ENCODE measurements around the gene LCN12. TPM values are rescaled to one million over a fixed set of nuclear protein-coding genes. Genes with fewer than 3 reads are reported as not detected.
A peak's percentile ranks its signal among the peaks of the same experiment; 100 is the strongest.

Gene LCN12
- 1 to 10 TPM in 1 of 2 donors, under 1 TPM in 1; 0.64 to 2.0 TPM for total RNA-seq

DNA sequence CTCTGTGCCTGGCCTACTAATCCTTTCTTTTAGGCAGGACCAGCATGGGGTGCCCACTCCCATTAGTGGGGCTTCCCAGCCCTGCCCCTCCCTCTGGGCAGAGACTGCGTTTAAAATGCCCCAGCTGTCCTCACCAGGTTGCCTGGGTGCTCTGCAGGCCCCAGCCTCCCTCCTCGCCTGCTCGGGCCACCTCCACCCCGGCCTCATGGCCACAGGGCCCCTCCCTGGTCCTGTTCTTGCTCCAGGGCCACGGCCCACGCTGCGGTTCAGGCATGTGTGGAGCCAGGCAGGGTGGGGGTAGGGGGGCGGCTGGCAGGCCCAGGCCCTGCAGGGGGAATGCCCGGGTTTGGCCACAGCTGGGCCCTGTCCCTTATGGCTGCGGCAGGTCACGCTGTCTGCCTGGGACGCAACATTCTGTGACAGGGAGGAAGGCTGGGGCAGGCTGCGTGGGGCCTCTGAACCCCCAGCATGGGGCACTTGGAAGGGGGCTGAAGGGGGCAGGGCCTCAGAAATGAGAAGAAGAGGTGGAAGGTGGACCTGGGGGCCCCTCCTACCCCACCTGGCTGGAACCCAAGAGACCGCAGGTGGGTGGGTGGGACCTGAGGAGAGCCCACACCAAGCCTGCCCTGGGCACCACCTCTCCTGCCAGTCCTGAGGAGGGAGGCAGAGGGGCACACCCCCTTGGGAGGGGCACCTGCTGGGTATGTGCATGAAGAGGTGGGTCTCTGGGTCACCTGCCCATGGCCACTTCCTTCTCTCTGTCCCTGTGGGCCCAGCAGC is at the start of gene LCN12:
Gene LCN12, plus strand, starts transcription at position 733 of the 780 bp plus-strand sequence. CDS start 55 bp downstream, outside the sequence.
- Mint-ChIP-seq H3K9me3 (peaks cover 7% of the 10 kb centered on the region in 2 donors), H3K36me3 (no peaks in the 10 kb centered on the region), H3K27ac (no peak within 1 kb of the TSS)
- DNase-seq (ENCODE audit: low spot score in 2 of 2) (no peak), ATAC-seq (no peak)

DNA sequence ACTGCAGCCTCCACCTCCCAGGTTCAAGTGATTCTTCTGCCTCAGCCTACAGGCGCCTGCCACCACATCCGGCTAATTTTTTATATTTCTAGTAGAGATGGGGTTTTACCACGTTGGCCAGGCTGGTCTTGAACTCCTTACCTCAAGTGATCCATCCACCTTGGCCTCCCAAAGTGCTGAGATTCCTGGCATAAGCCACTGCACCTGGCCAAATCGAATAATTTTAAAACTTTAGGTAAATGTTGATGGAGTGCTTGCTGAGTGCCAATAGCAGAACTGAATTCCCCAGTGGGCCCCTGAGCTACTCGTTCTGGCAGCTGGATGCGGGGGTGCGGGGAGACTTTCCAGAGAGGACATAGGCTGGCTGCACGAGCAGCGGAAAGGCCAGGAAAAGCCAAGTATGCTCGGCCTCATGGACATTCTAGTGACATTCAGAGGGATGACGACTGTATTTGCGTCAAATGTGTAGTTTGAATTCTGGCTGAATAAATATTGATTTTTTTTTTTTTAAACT is 49.0 kb upstream of the LCN12 start:
- peaks cover 7 to 33% of the 10 kb centered on the region in 2 donors for H3K36me3 Mint-ChIP-seq
- no peak for ATAC-seq
- no peak for DNase-seq (ENCODE audit: low spot score in 2 of 2)
- H3K27ac Mint-ChIP-seq, result peak overlapping the region; percentile 96 to 98
- H3K9me3 Mint-ChIP-seq, result no peaks in the 10 kb centered on the region

GRCh38 chr9:136906266-136906665 is 45.8 kb upstream of the LCN12 start:
- DNase-seq (ENCODE audit: low spot score in 2 of 2) (no peak), ATAC-seq (no peak)
- no peaks in the 10 kb centered on the region for H3K9me3 Mint-ChIP-seq
- H3K27ac Mint-ChIP-seq, result peak overlapping the region; percentile 55 to 82
- H3K36me3 Mint-ChIP-seq, result peaks cover 7 to 20% of the 10 kb centered on the region in 2 donors

GRCh38 chr9:136907011-136907914 is 44.8 kb upstream of the LCN12 start:
- no peak for DNase-seq (ENCODE audit: low spot score in 2 of 2)
- peaks cover 7 to 20% of the 10 kb centered on the region in 2 donors for H3K36me3 Mint-ChIP-seq
- no peaks in the 10 kb centered on the region for H3K9me3 Mint-ChIP-seq
- H3K27ac Mint-ChIP-seq, result peak overlapping the region; percentile 82
- no peak for ATAC-seq

DNA sequence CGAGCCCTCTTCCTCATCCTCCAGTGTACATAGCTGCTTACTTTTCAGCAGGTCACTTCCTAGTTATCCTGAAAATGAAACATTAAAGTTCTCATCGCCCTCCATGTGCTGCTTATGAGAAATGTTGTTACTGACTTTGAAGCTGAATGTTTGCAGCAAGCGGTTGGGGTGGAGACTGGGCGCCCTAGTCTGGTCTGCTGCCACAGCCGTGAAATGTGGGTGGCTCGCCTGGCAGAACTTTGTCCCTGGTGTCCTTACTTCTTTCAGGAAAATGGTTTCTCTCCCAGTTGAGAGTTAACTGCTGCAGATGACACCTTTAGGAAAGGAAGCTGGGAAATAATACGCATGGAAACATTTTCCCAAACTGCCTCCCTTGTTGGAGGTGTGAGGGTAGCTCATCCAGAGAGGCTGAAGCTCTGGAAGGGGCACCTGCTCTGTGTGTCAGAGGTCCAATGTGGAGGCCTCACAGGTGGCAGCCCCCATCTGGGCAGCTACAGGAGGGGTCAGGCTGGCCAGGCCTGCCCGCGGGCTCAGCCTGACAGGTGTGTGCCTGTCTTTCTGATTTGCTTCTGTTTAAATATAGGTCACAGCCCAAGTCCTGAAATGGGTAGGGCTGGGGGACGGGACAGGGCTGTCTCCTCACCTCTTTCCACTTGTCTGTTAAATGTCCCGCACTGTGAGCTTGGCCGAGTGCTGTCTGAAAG is 41.7 kb upstream of the LCN12 start:
- no peak for DNase-seq (ENCODE audit: low spot score in 2 of 2)
- H3K27ac Mint-ChIP-seq, result peak overlapping the region in 1 of 2 donors; percentile 0
- peak in 1 of 2 donors; percentile 13 for ATAC-seq
- no peaks in the 10 kb centered on the region for H3K9me3 Mint-ChIP-seq
- H3K36me3 Mint-ChIP-seq, result peaks cover 4 to 11% of the 10 kb centered on the region in 2 donors

DNA sequence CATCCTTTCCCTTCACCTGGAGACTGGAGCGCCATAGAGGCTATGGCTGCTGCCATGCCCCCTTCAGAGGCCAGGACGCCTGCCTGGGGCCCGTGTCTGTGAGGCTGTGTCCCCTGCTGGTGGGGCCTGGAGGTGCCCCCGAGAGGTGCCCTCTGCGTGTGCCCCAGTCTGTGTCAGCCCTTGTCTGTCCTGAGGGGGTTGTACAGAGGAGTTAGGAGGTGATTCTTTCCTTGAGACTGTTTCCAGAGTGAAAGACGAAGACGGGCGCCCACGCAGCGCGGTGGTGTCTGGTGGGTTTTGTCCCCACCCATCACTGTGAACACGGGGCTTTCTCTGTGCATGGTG is 41.2 kb upstream of the LCN12 start:
- H3K36me3 Mint-ChIP-seq, result peaks cover 7 to 12% of the 10 kb centered on the region in 2 donors

DNA sequence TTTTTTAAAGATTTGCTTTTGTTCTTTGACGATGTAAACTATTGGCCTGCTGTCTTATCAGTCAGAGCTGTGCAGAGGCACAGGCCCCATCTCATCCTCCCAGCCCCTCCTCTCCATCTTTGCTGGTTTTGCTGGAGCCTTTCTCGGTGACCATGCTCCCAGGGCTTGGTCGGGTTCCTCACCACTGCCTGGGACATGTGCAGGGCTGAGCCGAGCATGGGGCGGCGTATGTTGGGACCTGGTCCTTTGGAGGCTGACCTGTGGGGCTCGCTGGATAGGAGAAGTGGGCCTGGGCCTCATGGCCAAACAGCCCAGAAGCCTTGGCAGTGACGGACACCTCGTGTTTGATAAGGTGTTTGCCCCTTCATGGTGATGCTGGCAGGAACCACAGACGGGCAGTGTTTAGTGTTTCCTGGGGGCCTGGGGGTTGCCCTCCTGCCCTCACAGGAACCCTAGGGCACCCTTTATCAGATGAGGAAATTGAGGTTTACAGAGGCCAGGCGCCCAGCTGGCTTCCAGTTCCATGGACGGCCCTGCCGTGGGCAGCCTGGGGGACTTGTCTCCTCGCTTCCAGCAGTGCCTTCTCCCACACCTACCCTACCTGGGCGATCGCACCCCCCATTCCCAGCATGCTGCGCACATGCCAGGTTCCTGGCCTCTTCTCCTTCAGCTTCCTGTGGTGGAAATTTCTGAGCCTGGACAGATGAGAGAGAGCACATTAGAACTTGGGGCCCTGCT is 38.2 kb upstream of the LCN12 start:
- no peak for ATAC-seq
- H3K36me3 Mint-ChIP-seq, result peaks cover 15 to 19% of the 10 kb centered on the region in 2 donors
- no peak for DNase-seq (ENCODE audit: low spot score in 2 of 2)
- no peak overlapping the region for H3K27ac Mint-ChIP-seq
- H3K9me3 Mint-ChIP-seq, result no peaks in the 10 kb centered on the region

More for the DNA sequence above, 41.2 kb upstream of the LCN12 start:
- ATAC-seq (peak; percentile 23 to 32), DNase-seq (ENCODE audit: low spot score in 2 of 2) (no peak)
- peak overlapping the region in 1 of 2 donors; percentile 0 for H3K27ac Mint-ChIP-seq
- H3K9me3 Mint-ChIP-seq, result no peaks in the 10 kb centered on the region

GRCh38 chr9:136915632-136916329 is 36.3 kb upstream of the LCN12 start:
- Mint-ChIP-seq H3K27ac (peak overlapping the region; percentile 45 to 73), H3K9me3 (no peaks in the 10 kb centered on the region), H3K36me3 (peaks cover 19 to 21% of the 10 kb centered on the region in 2 donors)
- no peak for ATAC-seq
- no peak for DNase-seq (ENCODE audit: low spot score in 2 of 2)

GRCh38 chr9:136916330-136917184 is 35.5 kb upstream of the LCN12 start:
- Mint-ChIP-seq H3K36me3 (peaks cover 19 to 21% of the 10 kb centered on the region in 2 donors), H3K9me3 (no peaks in the 10 kb centered on the region), H3K27ac (peak overlapping the region; percentile 32 to 58)
- DNase-seq (ENCODE audit: low spot score in 2 of 2), result no peak
- peak; percentile 46 to 63 for ATAC-seq

GRCh38 chr9:136917902-136918301 is 34.2 kb upstream of the LCN12 start:
- ATAC-seq (no peak), DNase-seq (ENCODE audit: low spot score in 2 of 2) (no peak)
- H3K36me3 Mint-ChIP-seq, result peaks cover 19 to 21% of the 10 kb centered on the region in 2 donors
- no peak overlapping the region for H3K27ac Mint-ChIP-seq
- H3K9me3 Mint-ChIP-seq, result no peaks in the 10 kb centered on the region

DNA sequence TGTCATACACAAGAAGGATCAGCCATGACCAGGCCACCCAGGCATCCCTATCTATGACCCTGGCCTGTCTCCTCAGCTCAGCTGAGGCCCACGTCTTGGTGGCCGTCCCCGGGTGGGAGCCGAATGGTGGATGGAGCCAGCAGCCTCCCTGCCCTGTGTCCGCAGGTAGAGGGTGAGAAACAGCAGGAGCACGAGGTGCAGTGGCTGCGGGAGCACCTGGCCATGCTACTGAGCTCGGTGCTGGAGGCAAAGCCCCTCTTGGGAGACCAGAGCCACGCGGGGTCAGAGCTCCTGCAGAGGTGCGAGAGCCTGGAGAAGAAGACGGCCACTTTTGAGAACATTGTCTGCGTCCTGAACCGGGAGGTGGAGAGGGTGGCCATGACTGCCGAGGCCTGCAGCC is 32.0 kb upstream of the LCN12 start:
- Mint-ChIP-seq H3K27ac (peak overlapping the region; percentile 36 to 92), H3K36me3 (peaks cover 17 to 19% of the 10 kb centered on the region in 2 donors), H3K9me3 (no peaks in the 10 kb centered on the region)
- ATAC-seq (no peak), DNase-seq (ENCODE audit: low spot score in 2 of 2) (no peak)

DNA sequence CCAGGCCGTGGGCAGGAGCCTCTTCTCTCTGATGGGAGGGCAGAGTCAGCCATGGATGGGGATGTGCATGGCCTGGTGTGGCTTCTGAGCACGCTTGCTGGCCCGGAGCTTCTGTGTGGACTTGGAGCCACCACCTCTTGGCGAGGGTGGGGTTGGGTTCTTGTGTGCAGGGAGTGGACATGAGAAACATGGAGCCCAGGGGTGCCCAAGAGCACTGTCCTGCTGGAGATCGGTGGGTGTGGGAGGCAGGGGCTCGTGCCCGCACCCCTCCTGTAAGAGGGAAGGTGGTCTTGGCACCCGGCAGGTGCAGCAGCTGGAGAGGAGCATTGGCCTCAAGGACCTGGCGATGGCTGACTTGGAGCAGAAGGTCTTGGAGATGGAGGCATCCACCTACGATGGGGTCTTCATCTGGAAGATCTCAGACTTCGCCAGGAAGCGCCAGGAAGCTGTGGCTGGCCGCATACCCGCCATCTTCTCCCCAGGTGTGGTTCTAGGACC is 31.3 kb upstream of the LCN12 start:
- DNase-seq (ENCODE audit: low spot score in 2 of 2), result no peak
- no peaks in the 10 kb centered on the region for H3K9me3 Mint-ChIP-seq
- H3K27ac Mint-ChIP-seq, result peak overlapping the region; percentile 36 to 57
- no peak for ATAC-seq
- H3K36me3 Mint-ChIP-seq, result peaks cover 12 to 17% of the 10 kb centered on the region in 2 donors

GRCh38 chr9:136921307-136921706 is 30.8 kb upstream of the LCN12 start:
- DNase-seq (ENCODE audit: low spot score in 2 of 2) (no peak), ATAC-seq (no peak)
- Mint-ChIP-seq H3K27ac (no peak overlapping the region), H3K36me3 (peaks cover 8 to 13% of the 10 kb centered on the region in 2 donors), H3K9me3 (no peaks in the 10 kb centered on the region)

GRCh38 chr9:136921718-136922117 is 30.4 kb upstream of the LCN12 start:
- Mint-ChIP-seq H3K9me3 (no peaks in the 10 kb centered on the region), H3K27ac (peak overlapping the region in 1 of 2 donors; percentile 81), H3K36me3 (peaks cover 7 to 13% of the 10 kb centered on the region in 2 donors)
- DNase-seq (ENCODE audit: low spot score in 2 of 2) (no peak), ATAC-seq (no peak)

Data from activated naive CD4-positive, alpha-beta T cell treated with anti-CD3 and anti-CD28 coated beads, Interleukin-2, amount 50 U/mL, for 72 hours (primary cell).